ENCODE measurements around the gene LYST.

LYST gene

GRCh38 chr1:235883261-235883927 lies 16.7 kb upstream of the LYST start:
- peak; percentile 35 for DNase-seq

GRCh38 chr1:235882816-235883215 lies 16.1 kb upstream of the LYST start:
- DNase-seq: no peak

GRCh38 chr1:235881930-235882700 lies 15.4 kb upstream of the LYST start:
- DNase-seq: no peak

GRCh38 chr1:235878082-235878811 lies 11.5 kb upstream of the LYST start:
- no peak for DNase-seq

GRCh38 chr1:235876402-235876841 lies 9.7 kb upstream of the LYST start:
- DNase-seq: no peak

- no peak for DNase-seq
Observed at GRCh38 chr1:235875036-235875597, 8.4 kb upstream of the LYST start.

- DNase-seq: no peak
Observed at GRCh38 chr1:235874261-235874660, 7.6 kb upstream of the LYST start.

GRCh38 chr1:235873571-235873970 lies 6.9 kb upstream of the LYST start:
- DNase-seq: no peak

GRCh38 chr1:235873045-235873444 lies 6.3 kb upstream of the LYST start:
- no peak for DNase-seq

- DNase-seq: no peak
Observed at GRCh38 chr1:235872270-235872669, 5.6 kb upstream of the LYST start.

- DNase-seq: no peak
Observed at GRCh38 chr1:235867903-235868469, 1.3 kb upstream of the LYST start.

GRCh38 chr1:235866913-235867845 lies 473 bp upstream of the LYST start:
- peak; percentile 81 for DNase-seq

GRCh38 chr1:235865565-235866204 lies 1.0 kb downstream of the LYST start:
- DNase-seq: no peak

- DNase-seq: no peak
Observed at GRCh38 chr1:235864931-235865525, 1.7 kb downstream of the LYST start.

GRCh38 chr1:235864469-235864868 lies 2.2 kb downstream of the LYST start:
- no peak for DNase-seq

GRCh38 chr1:235863699-235864093 lies 3.0 kb downstream of the LYST start:
- no peak for DNase-seq

- DNase-seq: no peak
Observed at GRCh38 chr1:235861857-235862256, 4.8 kb downstream of the LYST start.

- DNase-seq: no peak
Observed at GRCh38 chr1:235860829-235861228, 5.9 kb downstream of the LYST start.

GRCh38 chr1:235859789-235860188 lies 6.9 kb downstream of the LYST start:
- DNase-seq: no peak

- DNase-seq: no peak
Observed at GRCh38 chr1:235858766-235859165, 7.9 kb downstream of the LYST start.

- no peak for DNase-seq
Observed at GRCh38 chr1:235857756-235858155, 8.9 kb downstream of the LYST start.

Measured in NCI-H1105 treated with DMSO at 0.1 percent for 48 hours (cell line).